Measurements from ENCODE around the gene PPARGC1A.

PPARGC1A gene

GRCh38 chr4:23902222-23902804 lies 12.5 kb upstream of the PPARGC1A start:
- Histone ChIP-seq H3K9me3 (ENCODE audit: low read length) (no peaks in the 10 kb centered on the region), H3K36me3 (ENCODE audit: insufficient read depth, low read length) (no peaks in the 10 kb centered on the region)

DNA sequence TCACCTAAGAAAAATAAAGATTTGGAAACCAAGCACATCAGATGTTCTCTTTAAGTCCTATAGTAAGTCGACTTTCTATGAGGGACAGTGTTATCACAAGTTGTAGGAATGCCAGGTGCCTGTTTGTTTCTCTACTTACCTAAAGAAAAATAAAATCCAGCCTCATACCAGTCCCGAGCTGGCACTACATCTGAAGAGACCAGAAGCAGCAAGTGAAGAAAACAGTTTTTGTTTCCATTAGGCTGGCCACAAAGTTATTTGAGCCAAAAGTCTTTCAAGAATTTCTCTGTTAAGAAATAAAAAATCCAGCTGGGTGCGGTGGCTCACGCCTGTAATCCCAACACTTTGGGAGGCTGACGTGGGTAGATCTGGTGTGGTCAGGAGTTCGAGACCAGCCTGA lies 10.8 kb upstream of the PPARGC1A start:
- Histone ChIP-seq H3K27me3 (ENCODE audit: insufficient read depth, low read length) (no peaks in the 10 kb centered on the region), H3K4me1 (ENCODE audit: insufficient read depth, low read length) (peaks cover 18% of the 10 kb centered on the region), H3K9me3 (ENCODE audit: low read length) (no peaks in the 10 kb centered on the region), H3K36me3 (ENCODE audit: insufficient read depth, low read length) (no peaks in the 10 kb centered on the region), H2AFZ (ENCODE audit: low read depth, low read length) (no peak overlapping the region), H3K4me3 (ENCODE audit: low read length) (no peak overlapping the region)

More at GRCh38 chr4:23902222-23902804, 12.5 kb upstream of the PPARGC1A start:
- Histone ChIP-seq H2AFZ (ENCODE audit: low read depth, low read length) (no peak overlapping the region), H3K27me3 (ENCODE audit: insufficient read depth, low read length) (no peaks in the 10 kb centered on the region), H3K4me1 (ENCODE audit: insufficient read depth, low read length) (peaks cover 18% of the 10 kb centered on the region), H3K4me3 (ENCODE audit: low read length) (no peak overlapping the region)

- peaks cover 10% of the 10 kb centered on the region for H3K4me1 ChIP-seq (ENCODE audit: insufficient read depth, low read length)
- H3K9me3 ChIP-seq (ENCODE audit: low read length): no peaks in the 10 kb centered on the region
- no peak overlapping the region for H2AFZ ChIP-seq (ENCODE audit: low read depth, low read length)
- no peaks in the 10 kb centered on the region for H3K27me3 ChIP-seq (ENCODE audit: insufficient read depth, low read length)
- no peak overlapping the region for H3K4me3 ChIP-seq (ENCODE audit: low read length)
- H3K36me3 ChIP-seq (ENCODE audit: insufficient read depth, low read length): no peaks in the 10 kb centered on the region
These were observed 9.7 kb upstream of the PPARGC1A start for GRCh38 chr4:23899565-23899964.

- Histone ChIP-seq H3K9me3 (ENCODE audit: low read length) (no peaks in the 10 kb centered on the region), H3K27me3 (ENCODE audit: insufficient read depth, low read length) (no peaks in the 10 kb centered on the region), H3K4me1 (ENCODE audit: insufficient read depth, low read length) (no peaks in the 10 kb centered on the region), H3K36me3 (ENCODE audit: insufficient read depth, low read length) (no peaks in the 10 kb centered on the region), H3K4me3 (ENCODE audit: low read length) (no peak overlapping the region), H2AFZ (ENCODE audit: low read depth, low read length) (no peak overlapping the region)
These were observed 7.8 kb upstream of the PPARGC1A start for GRCh38 chr4:23897564-23898109.

DNA sequence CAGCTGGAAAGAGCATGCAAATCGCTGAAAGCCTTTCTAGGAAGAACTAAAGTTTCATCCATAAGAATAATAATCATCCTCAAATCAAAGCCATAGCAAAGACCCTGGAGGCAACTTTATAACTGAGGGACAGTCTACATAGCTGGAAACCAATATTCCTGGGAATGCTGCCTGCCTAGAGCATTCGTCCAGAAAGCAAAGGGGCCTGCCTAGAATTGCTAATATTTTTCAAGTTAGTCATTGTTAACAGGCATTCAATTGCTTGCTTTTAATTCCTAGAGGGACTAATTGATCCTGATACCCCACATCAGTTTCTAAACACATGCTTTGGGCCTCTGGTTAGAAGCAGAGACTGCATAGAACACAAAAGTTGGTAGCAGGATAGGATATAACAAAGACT lies 4.2 kb upstream of the PPARGC1A start:
- Histone ChIP-seq H3K4me1 (ENCODE audit: insufficient read depth, low read length) (peaks cover 19% of the 10 kb centered on the region), H2AFZ (ENCODE audit: low read depth, low read length) (no peak overlapping the region), H3K4me3 (ENCODE audit: low read length) (no peak overlapping the region), H3K9me3 (ENCODE audit: low read length) (no peaks in the 10 kb centered on the region), H3K36me3 (ENCODE audit: insufficient read depth, low read length) (no peaks in the 10 kb centered on the region), H3K27me3 (ENCODE audit: insufficient read depth, low read length) (no peaks in the 10 kb centered on the region)

GRCh38 chr4:23891064-23891421 lies 1.2 kb upstream of the PPARGC1A start:
- H3K4me3 ChIP-seq (ENCODE audit: low read length): peak overlapping the region; percentile 46
- H3K9me3 ChIP-seq (ENCODE audit: low read length): no peaks in the 10 kb centered on the region
- peaks cover 30% of the 10 kb centered on the region for H3K4me1 ChIP-seq (ENCODE audit: insufficient read depth, low read length)
- no peaks in the 10 kb centered on the region for H3K36me3 ChIP-seq (ENCODE audit: insufficient read depth, low read length)
- H3K27me3 ChIP-seq (ENCODE audit: insufficient read depth, low read length): no peaks in the 10 kb centered on the region
- peak overlapping the region; percentile 49 for H2AFZ ChIP-seq (ENCODE audit: low read depth, low read length)

DNA sequence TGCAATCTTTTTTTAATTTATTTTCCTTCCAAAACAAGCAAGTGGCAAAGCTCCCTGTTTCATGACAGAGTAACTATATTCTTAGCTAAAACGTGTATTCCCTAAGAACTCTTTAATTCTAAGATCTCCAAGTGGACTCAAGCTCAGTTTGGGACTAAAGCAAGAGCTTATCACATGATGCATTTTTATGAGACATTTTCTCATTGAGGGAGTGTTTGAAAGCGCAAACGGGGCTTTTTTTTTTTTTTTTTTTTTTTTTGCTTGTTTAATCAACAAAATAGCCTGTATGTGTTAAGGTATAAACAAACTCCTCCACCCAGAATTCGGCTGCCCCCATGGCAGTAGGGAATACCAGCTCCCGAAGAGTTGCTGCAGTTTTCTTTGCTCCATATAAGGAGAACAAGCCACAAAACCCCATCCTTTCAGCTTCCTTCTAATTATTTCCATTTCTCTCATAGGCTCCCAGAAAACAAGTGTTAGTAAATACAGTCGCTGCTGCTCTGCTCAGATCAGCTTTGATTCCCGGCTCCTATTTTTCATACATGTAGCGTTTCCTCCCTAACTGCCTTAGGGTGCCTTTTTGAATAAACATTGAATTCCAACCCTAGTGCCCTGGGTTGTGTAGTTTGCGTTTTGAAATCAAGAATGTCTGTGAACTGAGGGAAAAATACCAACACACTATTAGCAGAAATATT lies 669 bp upstream of the PPARGC1A start:
- H3K4me3 ChIP-seq (ENCODE audit: low read length): peak overlapping the region; percentile 46

GRCh38 chr4:23889391-23889790 lies 456 bp downstream of the PPARGC1A start:
- Histone ChIP-seq H3K9me3 (ENCODE audit: low read length) (no peaks in the 10 kb centered on the region), H3K4me3 (ENCODE audit: low read length) (peak overlapping the region; percentile 46), H3K4me1 (ENCODE audit: insufficient read depth, low read length) (peaks cover 30% of the 10 kb centered on the region), H3K27me3 (ENCODE audit: insufficient read depth, low read length) (no peaks in the 10 kb centered on the region), H2AFZ (ENCODE audit: low read depth, low read length) (peak overlapping the region; percentile 49), H3K36me3 (ENCODE audit: insufficient read depth, low read length) (no peaks in the 10 kb centered on the region)

More for the DNA sequence above, 669 bp upstream of the PPARGC1A start:
- Histone ChIP-seq H3K4me1 (ENCODE audit: insufficient read depth, low read length) (peaks cover 30% of the 10 kb centered on the region), H3K27me3 (ENCODE audit: insufficient read depth, low read length) (no peaks in the 10 kb centered on the region), H3K36me3 (ENCODE audit: insufficient read depth, low read length) (no peaks in the 10 kb centered on the region), H3K9me3 (ENCODE audit: low read length) (no peaks in the 10 kb centered on the region), H2AFZ (ENCODE audit: low read depth, low read length) (peak overlapping the region; percentile 49)

DNA sequence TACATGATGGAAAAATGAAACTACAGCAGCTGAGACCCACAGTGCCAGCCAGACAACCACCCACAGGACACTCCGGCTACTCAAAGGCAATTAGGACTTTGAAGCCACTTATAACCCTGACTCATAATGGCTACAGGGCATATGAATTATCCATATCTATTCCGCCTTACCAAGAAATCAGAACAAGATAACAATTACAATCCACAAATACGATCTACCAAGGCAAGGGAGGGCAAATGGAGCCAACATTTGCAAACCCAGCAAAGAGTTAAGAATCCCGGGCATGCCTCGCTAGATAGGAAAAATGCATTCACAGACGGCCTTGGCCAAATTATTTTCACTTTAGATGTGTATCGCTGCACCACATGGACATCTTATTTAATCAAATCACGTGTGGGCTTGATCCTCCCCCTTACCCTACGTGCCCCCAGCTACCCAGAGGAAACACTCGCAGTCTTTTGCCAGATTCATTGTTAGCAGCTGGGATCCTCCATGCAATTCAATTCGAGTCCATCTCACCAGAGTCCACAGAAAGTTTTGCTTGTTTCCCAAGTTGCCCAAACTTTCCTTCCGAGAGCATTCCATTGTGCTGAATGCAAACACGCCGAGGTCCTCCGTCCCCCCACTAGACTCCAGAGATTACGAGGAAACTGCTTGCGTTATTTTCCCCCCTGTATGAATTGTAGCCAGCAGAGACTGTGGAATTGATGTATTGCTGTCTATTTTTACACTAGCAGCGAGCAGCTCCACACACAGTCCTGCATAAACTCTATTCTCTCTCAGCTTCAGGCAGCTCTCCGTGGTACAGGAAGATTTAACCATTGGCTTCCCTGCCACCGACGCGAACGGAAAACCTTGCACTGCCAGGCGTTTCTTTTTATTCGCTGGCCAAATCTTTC lies 1.2 kb downstream of the PPARGC1A start:
- Histone ChIP-seq H3K9me3 (ENCODE audit: low read length) (no peaks in the 10 kb centered on the region), H3K4me3 (ENCODE audit: low read length) (peak overlapping the region; percentile 46), H3K4me1 (ENCODE audit: insufficient read depth, low read length) (peaks cover 30% of the 10 kb centered on the region), H3K36me3 (ENCODE audit: insufficient read depth, low read length) (no peaks in the 10 kb centered on the region), H3K27me3 (ENCODE audit: insufficient read depth, low read length) (no peaks in the 10 kb centered on the region), H2AFZ (ENCODE audit: low read depth, low read length) (peak overlapping the region; percentile 49)

DNA sequence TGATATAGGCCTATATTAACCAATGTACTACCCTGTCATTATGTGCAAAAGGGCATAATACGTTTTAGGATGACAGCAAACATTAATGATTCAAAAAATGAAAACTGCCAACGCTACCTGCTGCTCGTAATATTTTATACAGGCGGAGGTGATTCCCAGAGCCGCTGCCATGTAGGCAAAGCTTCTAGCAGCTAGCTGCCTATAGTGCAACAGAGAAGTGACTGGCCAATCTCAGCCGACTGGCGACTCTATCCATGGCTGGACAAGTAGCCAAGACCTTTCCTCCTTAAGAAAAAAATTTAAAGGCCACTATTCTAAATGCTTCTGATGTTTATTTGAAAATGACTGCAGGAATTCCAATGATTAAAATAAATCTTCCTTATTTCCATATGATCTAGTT lies 1.9 kb downstream of the PPARGC1A start:
- no peak overlapping the region for H3K4me3 ChIP-seq (ENCODE audit: low read length)

GRCh38 chr4:23887173-23887572 lies 2.7 kb downstream of the PPARGC1A start:
- no peak overlapping the region for H3K4me3 ChIP-seq (ENCODE audit: low read length)
- H3K27me3 ChIP-seq (ENCODE audit: insufficient read depth, low read length): no peaks in the 10 kb centered on the region
- H3K4me1 ChIP-seq (ENCODE audit: insufficient read depth, low read length): peaks cover 30% of the 10 kb centered on the region
- no peaks in the 10 kb centered on the region for H3K9me3 ChIP-seq (ENCODE audit: low read length)
- no peak overlapping the region for H2AFZ ChIP-seq (ENCODE audit: low read depth, low read length)
- H3K36me3 ChIP-seq (ENCODE audit: insufficient read depth, low read length): no peaks in the 10 kb centered on the region

More for the DNA sequence above, 1.9 kb downstream of the PPARGC1A start:
- Histone ChIP-seq H3K27me3 (ENCODE audit: insufficient read depth, low read length) (no peaks in the 10 kb centered on the region), H3K36me3 (ENCODE audit: insufficient read depth, low read length) (no peaks in the 10 kb centered on the region), H3K4me1 (ENCODE audit: insufficient read depth, low read length) (peaks cover 30% of the 10 kb centered on the region), H2AFZ (ENCODE audit: low read depth, low read length) (peak overlapping the region; percentile 49), H3K9me3 (ENCODE audit: low read length) (no peaks in the 10 kb centered on the region)

DNA sequence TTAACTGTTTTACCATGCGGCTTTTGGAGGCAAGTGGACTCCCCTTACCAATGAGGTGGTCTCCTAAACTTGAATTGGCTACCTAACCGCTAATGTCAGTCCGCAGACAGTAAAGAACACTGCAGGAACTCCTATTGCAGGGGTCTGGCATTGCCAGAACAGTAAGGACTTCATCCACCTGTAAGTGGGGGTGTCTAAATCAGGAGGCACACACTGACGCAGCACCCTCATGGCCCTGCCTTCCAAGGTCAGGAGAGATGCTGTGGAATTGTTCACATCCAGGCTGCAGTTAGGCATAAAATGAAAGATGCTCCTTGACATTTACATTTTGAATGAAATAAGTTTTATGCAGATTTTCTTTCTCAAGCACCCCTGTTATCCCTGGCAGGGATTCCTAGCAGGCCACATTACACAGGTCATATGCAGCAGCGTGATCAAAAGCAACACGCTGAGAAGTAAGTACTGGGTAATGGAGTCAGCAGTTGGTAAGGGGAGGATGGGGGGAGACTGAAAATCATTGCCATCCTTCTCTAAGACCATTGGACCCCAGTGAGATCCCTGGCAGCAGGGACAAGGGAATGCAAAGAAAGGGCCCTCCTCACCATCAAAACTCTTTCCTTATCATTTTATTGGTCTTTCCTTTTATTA lies 3.8 kb downstream of the PPARGC1A start:
- Histone ChIP-seq H3K4me3 (ENCODE audit: low read length) (no peak overlapping the region), H3K27me3 (ENCODE audit: insufficient read depth, low read length) (no peaks in the 10 kb centered on the region), H2AFZ (ENCODE audit: low read depth, low read length) (no peak overlapping the region), H3K9me3 (ENCODE audit: low read length) (no peaks in the 10 kb centered on the region), H3K4me1 (ENCODE audit: insufficient read depth, low read length) (peaks cover 30% of the 10 kb centered on the region), H3K36me3 (ENCODE audit: insufficient read depth, low read length) (no peaks in the 10 kb centered on the region)
